Lower leg skin (tissue), 4 donors: Measurements from ENCODE around the gene DGCR2. TPM values are rescaled to one million over a fixed set of nuclear protein-coding genes. Genes with fewer than 3 reads are reported as not detected.
"Not testable (repeated sequence)": the region's sequence is repeated elsewhere in the genome, so short reads cannot be mapped to it uniquely, and the experiment has no call there.

Experiments
- DNase-seq, 2 donors: peaks; one replicate each; pipeline ENCODE4 v3.0.0-alpha.2; 2019; ENCODE audit warnings: low spot score in 2 of 2
- H3K4me3 ChIP-seq: fragments of 200-600 bp; sonication (generic); 2 replicates; pipeline ENCODE4 v1.5.1; 2017; ENCODE audit warnings: mild to moderate bottlenecking, low read depth; ENCODE audit not compliant: poor library complexity, severe bottlenecking
- WGBS, 2 donors: methylation state at CpG; one replicate each; pipeline ENCODE4 v1.1.5; 2018; 5-methylcytosine and 5-hydroxymethylcytosine counted together
- intact Hi-C: fragments of 100-400 bp; cut with DNase I; formaldehyde crosslinking; loops from one replicate; pipeline ENCODE4 v1.15.0; 2023; ENCODE audit warnings: low total_unique reads
- total RNA-seq, 4 donors: library from RNA; depleted of rRNA; stranded (reverse); fragments of >200 nt; gene quantifications; one replicate each; pipeline ENCODE4 v1.1.0, GENCODE V29; 2016

Gene DGCR2
- total RNA-seq, 4 donors from 2014 or later = 88.7 to 142 (median 141) TPM

DNA sequence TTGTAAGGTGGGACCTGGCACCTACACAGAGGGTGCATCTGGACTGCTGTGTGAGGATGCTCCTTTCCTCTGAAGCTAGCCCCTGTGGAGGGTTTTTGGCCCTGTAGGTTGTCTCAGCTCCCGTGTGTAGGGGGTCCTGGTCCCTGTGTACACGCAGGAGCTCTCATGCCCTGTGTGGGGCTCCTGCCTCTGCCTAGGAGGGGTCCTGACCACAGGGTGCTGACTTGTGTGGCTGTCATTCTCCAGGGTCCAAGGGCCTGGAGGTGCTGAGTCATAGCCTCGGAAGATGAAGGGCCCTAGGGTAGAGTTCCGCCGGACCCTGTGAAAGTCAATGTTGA lies 88.7 kb downstream of the DGCR2 start:
- DNase-seq = peak in 1 of 2 donors; percentile 73
- intact Hi-C loops, H3K4me3 ChIP-seq: not testable (repeated sequence)
- WGBS, 2 donors = 52 to 75% methylated on average over 2 to 5 of the region's 5 CpGs

DNA sequence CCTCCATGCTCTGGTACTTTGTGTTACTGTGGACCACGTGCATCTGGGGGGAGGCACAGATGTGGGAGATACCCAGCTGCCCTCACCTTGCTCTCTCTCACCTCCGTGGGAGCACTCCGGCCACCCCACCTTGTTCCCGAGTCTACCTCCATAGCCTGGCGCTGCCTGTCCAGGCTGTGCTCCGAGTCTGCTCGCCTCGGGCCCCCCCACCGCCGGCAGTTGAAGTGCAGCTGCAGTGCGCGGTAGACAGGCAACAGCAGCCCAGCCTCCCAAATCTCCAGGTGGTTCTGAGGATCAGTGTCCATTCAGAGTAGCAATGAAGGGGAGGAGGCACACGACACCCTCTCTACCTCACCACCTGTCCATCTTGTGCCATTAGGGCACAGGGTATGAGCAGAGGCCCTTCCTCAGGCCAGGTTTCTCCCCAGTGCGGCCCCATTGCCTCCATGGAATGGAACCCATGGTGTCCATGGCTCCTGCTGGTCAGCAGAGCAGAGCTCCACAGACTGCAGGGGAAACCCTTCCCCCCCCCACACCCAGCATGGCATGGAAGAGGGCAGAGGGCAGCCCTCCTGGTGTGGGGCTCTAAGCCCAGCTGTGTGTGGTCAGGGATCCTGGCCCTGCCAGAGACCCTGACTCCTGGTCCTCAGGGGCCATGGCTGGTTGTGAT lies 89.2 kb downstream of the DGCR2 start:
- WGBS, 2 donors = 64 to 73% methylated on average over 14 of the region's 14 CpGs
- intact Hi-C loops, H3K4me3 ChIP-seq: not testable (repeated sequence)
- peak in 1 of 2 donors; percentile 70 for DNase-seq

DNA sequence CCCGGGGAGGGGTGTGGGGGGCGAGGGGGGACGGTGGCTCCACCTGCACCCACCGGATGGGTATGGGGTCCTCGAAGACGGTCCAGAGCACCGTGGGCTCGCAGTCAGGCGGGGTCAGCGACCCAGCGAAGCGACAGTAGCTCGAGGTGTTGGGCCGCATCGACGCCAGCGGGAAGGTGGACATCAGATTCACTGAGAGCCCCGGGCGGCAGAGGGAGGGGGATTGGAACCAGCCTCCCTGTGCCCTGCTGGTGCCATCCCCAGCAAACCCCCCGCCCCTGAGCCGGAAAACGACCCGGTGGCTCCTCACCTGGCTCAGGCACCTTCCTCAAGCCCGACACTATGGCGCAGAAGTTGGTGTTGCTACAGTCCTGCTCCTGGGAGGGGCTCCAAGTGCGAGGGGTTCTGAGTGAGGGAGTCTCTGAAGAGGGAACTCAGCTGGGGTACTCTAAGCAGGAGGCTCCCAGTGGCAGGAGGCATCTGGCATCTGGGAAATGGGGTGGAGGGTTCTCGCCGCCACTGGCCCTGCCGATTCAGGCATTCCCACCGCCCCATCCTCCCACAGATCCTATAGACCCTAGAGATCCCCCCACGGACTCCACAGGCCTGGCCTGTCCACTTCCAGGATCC lies 89.9 kb downstream of the DGCR2 start:
- WGBS, 2 donors = 87 to 89% methylated on average over 12 to 14 of the region's 31 CpGs
- peak in 1 of 2 donors; percentile 73 for DNase-seq
- H3K4me3 ChIP-seq, intact Hi-C loops: not testable (repeated sequence)

GRCh38 chr22:19030889-19031252 lies 91.3 kb downstream of the DGCR2 start:
- DNase-seq, intact Hi-C loops, H3K4me3 ChIP-seq: not testable (repeated sequence)
- no CpG with 5 or more reads among the region's 7 CpGs for WGBS, 2 donors

GRCh38 chr22:19030226-19030888 lies 91.9 kb downstream of the DGCR2 start:
- DNase-seq = peak in 1 of 2 donors; percentile 84
- H3K4me3 ChIP-seq, intact Hi-C loops: not testable (repeated sequence)
- WGBS, 2 donors = 58 to 72% methylated on average over 4 to 6 of the region's 21 CpGs

DNA sequence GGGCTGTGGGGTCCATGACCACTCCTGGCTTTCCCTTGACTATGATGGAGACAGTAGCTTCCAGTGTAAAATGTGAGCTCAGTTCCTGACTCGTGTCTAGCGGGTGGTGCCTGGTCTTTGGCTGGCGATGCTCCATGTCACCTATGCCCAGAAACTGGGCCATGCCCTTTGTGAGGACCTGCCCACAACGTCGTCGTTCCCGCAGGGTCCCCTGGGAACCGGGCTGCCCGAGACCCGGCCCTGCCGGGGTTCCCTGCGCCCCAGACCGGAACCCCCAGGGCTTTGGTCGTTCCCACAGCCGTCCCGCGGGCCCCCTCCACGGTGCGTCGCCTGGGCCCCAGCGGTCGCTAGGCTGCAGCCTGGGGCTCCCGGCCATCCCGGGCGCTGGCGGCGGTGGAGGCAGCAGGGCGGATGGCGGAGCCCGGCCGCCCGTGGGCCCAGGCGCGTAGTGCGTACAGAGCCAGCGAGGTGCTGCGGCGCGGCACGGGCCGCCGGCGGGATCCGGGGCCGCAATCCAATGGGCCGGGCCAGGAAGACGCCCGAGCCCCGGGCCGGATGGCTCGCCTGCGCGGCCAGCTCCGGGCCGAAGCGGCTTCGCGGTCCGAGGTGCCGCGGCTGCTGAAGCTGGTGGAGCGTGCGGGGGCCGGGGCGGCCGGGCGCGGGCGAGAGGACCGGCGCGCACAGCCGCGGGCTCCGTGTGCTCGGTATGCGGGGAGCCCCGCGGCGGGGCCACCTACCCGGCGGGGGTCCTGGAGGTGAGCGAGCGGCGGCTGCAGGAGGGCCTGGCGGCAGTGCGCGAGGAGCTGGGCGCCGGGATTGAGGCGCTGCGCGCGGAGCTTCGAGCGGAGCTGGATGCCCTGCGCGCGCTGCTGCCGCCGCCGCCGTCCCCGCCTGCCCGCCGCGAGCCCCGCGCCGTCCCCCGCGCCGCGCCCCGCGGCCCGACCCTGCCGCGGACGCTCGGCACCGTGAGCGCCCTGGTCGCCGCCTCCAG lies 92.8 kb downstream of the DGCR2 start:
- intact Hi-C loops, H3K4me3 ChIP-seq: not testable (repeated sequence)
- DNase-seq = peak in 1 of 2 donors; percentile 50
- WGBS, 2 donors = 0 to 3% methylated on average over 8 to 32 of the region's 125 CpGs

- WGBS, 2 donors = 54 to 67% methylated on average over 2 to 4 of the region's 5 CpGs
- intact Hi-C loops, H3K4me3 ChIP-seq, DNase-seq: not testable (repeated sequence)
These were observed 94.2 kb downstream of the DGCR2 start for GRCh38 chr22:19028060-19028455.

- intact Hi-C loops, DNase-seq, H3K4me3 ChIP-seq: not testable (repeated sequence)
- WGBS, 2 donors = 34 to 44% methylated on average over 5 to 8 of the region's 8 CpGs
These were observed 94.7 kb downstream of the DGCR2 start for GRCh38 chr22:19027371-19028059.

DNA sequence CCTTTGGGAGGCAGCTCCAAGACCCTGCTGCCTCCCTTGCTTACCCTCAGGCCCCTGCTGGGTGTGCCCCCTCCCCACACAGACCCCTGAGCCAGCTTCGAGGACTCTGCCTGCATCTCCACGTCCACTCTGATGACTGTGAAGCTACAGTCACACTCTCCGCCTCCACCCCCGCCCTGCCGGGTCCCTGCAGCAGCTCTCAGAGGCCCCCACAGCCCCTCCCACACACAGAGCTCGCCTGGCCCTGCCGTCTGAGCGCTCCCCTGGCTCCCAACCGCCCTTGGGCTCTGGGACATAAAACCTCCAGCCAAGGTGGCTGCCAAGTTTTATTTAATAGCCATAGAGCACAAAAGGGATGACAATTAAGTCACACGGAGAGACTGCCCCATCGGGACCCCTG lies 96.1 kb downstream of the DGCR2 start:
- intact Hi-C loops, H3K4me3 ChIP-seq, DNase-seq: not testable (repeated sequence)
- 10 to 25% methylated on average over 2 to 4 of the region's 11 CpGs for WGBS, 2 donors

- DNase-seq, H3K4me3 ChIP-seq, intact Hi-C loops: not testable (repeated sequence)
- 64 to 75% methylated on average over 3 of the region's 4 CpGs for WGBS, 2 donors
These were observed 97.2 kb downstream of the DGCR2 start for GRCh38 chr22:19024956-19025489.

DNA sequence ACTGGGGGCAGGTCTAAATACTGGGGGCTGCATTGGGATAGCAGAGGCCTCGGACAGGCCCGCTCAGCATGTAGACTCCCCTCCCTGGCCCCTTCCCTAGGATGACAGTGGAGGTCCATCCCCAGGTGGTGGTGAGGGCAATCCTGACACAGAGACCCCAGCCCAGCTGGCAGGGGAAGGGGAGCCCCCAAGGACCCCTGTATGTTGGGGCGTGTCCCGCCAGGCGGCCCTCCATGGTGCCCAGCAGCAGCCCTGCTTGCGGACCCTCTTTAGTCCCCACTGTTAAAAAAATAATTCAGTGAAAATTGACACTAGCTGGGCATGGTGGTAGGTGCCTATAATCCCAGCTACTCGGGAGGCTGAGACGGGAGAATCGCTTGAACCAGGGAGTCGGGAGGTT lies 98.3 kb downstream of the DGCR2 start:
- 77 to 87% methylated on average over 4 to 10 of the region's 10 CpGs for WGBS, 2 donors
- DNase-seq, intact Hi-C loops, H3K4me3 ChIP-seq: not testable (repeated sequence)
